T-cell (primary cell): ENCODE results near the gene LRRTM3. TPM values are rescaled to one million over a fixed set of nuclear protein-coding genes. Genes with fewer than 3 reads are reported as not detected.

Experiments
- ATAC-seq, 4 experiments: fragments of 200-7000 bp in 3 of 4; fragments of 150-1000 bp in 1 of 4; cut with Tn5 transposase; replicated peaks in 1 of 4; 1 replicate in 3 of 4; 2 replicates in 1 of 4; pipeline ENCODE4 v1.10.0; 2021; ENCODE audit warnings: moderate library complexity in 3 of 4, mild to moderate bottlenecking in 2 of 4, moderate number of reproducible peaks in 1 of 4
- CTCF ChIA-PET, 2 donors: fragments of 300-600 bp; sonication (Branson Sonifier 250); formaldehyde crosslinking; loops; one replicate each; lab custom pipeline; 2022; ENCODE audit warnings: antibody characterized with exemption in 2 of 2; lab: Charles Lee
- POLR2A ChIA-PET, 2 donors: fragments of 300-600 bp; sonication (Branson Sonifier 250); formaldehyde crosslinking; loops; one replicate each; lab custom pipeline; 2022; ENCODE audit warnings: antibody characterized with exemption in 2 of 2; lab: Charles Lee
- DNase-seq, 35 experiments: peaks; one replicate each; pipeline versions ENCODE4 v3.0.0 to v3.0.0-alpha.2; 2013 to 2023
- H3K27ac ChIP-seq: one replicate; pipeline ENCODE4 v1.5.1; 2013; ENCODE audit warnings: low read length
- H3K27me3 ChIP-seq, 2 experiments: replicated peaks in 1 of 2; 1 replicate in 1 of 2; 2 replicates in 1 of 2; pipeline versions ENCODE4 v1.6.1 to v1.7.0; 2013; ENCODE audit warnings: low read length in 1 of 2, mixed read lengths in 1 of 2; ENCODE audit not compliant: control insufficient read depth in 2 of 2, insufficient read depth in 2 of 2; ENCODE audit errors: extremely low read depth in 1 of 2
- H3K36me3 ChIP-seq, 2 donors: 1 replicate in 1 of 2; 2 replicates in 1 of 2; pipeline versions ENCODE4 v1.6.1 to v1.7.0; 2013; ENCODE audit warnings: low read length in 1 of 2; ENCODE audit not compliant: control insufficient read depth in 2 of 2, insufficient read depth in 1 of 2; ENCODE audit errors: extremely low read depth in 1 of 2
- H3K4me1 ChIP-seq, 2 experiments: 1 replicate in 1 of 2; 2 replicates in 1 of 2; pipeline versions ENCODE4 v1.6.1 to v1.7.0; 2013; ENCODE audit warnings: low read length in 2 of 2, mixed read lengths in 1 of 2; ENCODE audit not compliant: insufficient read depth in 2 of 2, control insufficient read depth in 1 of 2; ENCODE audit errors: extremely low read depth in 1 of 2
- H3K4me3 ChIP-seq, 2 donors: 1 replicate in 1 of 2; 2 replicates in 1 of 2; pipeline versions ENCODE4 v1.5.1 to v1.7.0; 2013; ENCODE audit warnings: mild to moderate bottlenecking in 2 of 2, low read length in 1 of 2, moderate library complexity in 1 of 2; ENCODE audit not compliant: control insufficient read depth in 1 of 2; ENCODE audit errors: extremely low read depth in 1 of 2
- H3K9me3 ChIP-seq: 2 replicates; pipeline ENCODE4 v1.7.0; 2013
- H3K27ac Mint-ChIP-seq, 2 donors: one replicate each; pipeline ENCODE4 v1.8.0; 2020 to 2021; ENCODE audit warnings: mild to moderate bottlenecking in 2 of 2, mixed read lengths in 2 of 2
- H3K27me3 Mint-ChIP-seq, 2 donors: one replicate each; pipeline ENCODE4 v1.8.0; 2021 to 2022; ENCODE audit warnings: mixed read lengths in 2 of 2
- H3K36me3 Mint-ChIP-seq: one replicate; pipeline ENCODE4 v1.8.0; 2021; ENCODE audit warnings: mixed read lengths
- H3K4me1 Mint-ChIP-seq, 3 donors: one replicate each; pipeline ENCODE4 v1.8.0; 2020 to 2022; ENCODE audit warnings: mixed read lengths in 3 of 3, mild to moderate bottlenecking in 1 of 3
- H3K4me3 Mint-ChIP-seq, 3 donors: one replicate each; pipeline ENCODE4 v1.8.0; 2020 to 2022; ENCODE audit warnings: mild to moderate bottlenecking in 3 of 3, mixed read lengths in 3 of 3, moderate library complexity in 3 of 3
- H3K9me3 Mint-ChIP-seq, 3 donors: one replicate each; pipeline ENCODE4 v1.8.0; 2020 to 2022; ENCODE audit warnings: mixed read lengths in 3 of 3
- WGBS: methylation state at CpG from one replicate; pipeline ENCODE4 v1.1.5; 2013; ENCODE audit warnings: missing lambda C conversion rate; ENCODE audit not compliant: insufficient coverage; 5-methylcytosine and 5-hydroxymethylcytosine counted together
- total RNA-seq, 35 experiments: library from RNA in 6 of 35; stranded (reverse) in 6 of 35; fragments of 120-200 nt in 1 of 35; gene quantifications; one replicate each; pipeline versions ENCODE4 v1.2.1 to v1.2.4 and lab custom pipeline; 2013 to 2026

LRRTM3 gene
- total RNA-seq, 5 donors from 2014 or later (not counting 1 experiment from before 2014, with no cell fraction given): not detected

- no peaks in the 10 kb centered on the region for H3K36me3 ChIP-seq
- H3K9me3 Mint-ChIP-seq: peaks cover 3 to 6% (median 5%) of the 10 kb centered on the region in 3 donors
- no peak overlapping the region for H3K4me3 ChIP-seq
- no peak overlapping the region for H3K4me3 Mint-ChIP-seq
- no peaks in the 10 kb centered on the region for H3K27me3 ChIP-seq
- CTCF ChIA-PET: no interaction called here
- H3K4me1 Mint-ChIP-seq: no peaks in the 10 kb centered on the region
- peaks cover 0 to 4% of the 10 kb centered on the region in 2 donors for H3K27me3 Mint-ChIP-seq
- no peak for DNase-seq
- no peak overlapping the region for H3K27ac Mint-ChIP-seq
- no peaks in the 10 kb centered on the region for H3K9me3 ChIP-seq
- H3K36me3 Mint-ChIP-seq: no peaks in the 10 kb centered on the region
- no CpG with 5 or more reads among the region's 3 CpGs for WGBS
- POLR2A ChIA-PET: no interaction called here
- no peak for ATAC-seq
- H3K27ac ChIP-seq: no peak overlapping the region
- H3K4me1 ChIP-seq: no peaks in the 10 kb centered on the region
These were observed 124.2 kb downstream of the LRRTM3 start for GRCh38 chr10:67049988-67050387.

DNA sequence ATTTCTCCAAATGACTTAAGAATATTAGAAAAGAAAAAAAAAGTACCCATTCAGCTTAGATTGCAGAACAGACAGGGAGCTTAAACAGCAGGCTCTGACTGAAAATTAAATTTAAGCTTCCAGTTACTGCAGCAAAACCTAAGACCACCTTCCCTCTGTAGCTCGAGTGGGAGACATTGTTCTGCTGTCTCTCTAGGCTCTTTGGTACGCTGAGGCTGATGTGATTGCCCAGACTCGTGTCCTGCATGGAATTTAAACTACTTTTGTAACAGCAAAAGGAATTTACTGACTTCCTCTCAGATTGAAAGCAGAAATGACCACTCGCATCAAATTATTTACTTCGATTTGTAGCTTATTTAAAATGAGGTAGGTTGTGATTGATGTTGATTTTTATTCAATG, 124.6 kb downstream of the LRRTM3 start:
- Mint-ChIP-seq H3K9me3 (peaks cover 3 to 6% (median 5%) of the 10 kb centered on the region in 3 donors), H3K27me3 (peaks cover 0 to 4% of the 10 kb centered on the region in 2 donors), H3K27ac (no peak overlapping the region), H3K4me3 (no peak overlapping the region), H3K36me3 (no peaks in the 10 kb centered on the region), H3K4me1 (no peaks in the 10 kb centered on the region)
- no peak for ATAC-seq
- Histone ChIP-seq H3K36me3 (no peaks in the 10 kb centered on the region), H3K4me3 (no peak overlapping the region), H3K9me3 (no peaks in the 10 kb centered on the region), H3K27me3 (no peaks in the 10 kb centered on the region), H3K27ac (no peak overlapping the region), H3K4me1 (no peaks in the 10 kb centered on the region)
- no peak for DNase-seq
- CTCF ChIA-PET: no interaction called here
- POLR2A ChIA-PET: no interaction called here
- WGBS: 65% methylated on average over 2 of the region's 5 CpGs

DNA sequence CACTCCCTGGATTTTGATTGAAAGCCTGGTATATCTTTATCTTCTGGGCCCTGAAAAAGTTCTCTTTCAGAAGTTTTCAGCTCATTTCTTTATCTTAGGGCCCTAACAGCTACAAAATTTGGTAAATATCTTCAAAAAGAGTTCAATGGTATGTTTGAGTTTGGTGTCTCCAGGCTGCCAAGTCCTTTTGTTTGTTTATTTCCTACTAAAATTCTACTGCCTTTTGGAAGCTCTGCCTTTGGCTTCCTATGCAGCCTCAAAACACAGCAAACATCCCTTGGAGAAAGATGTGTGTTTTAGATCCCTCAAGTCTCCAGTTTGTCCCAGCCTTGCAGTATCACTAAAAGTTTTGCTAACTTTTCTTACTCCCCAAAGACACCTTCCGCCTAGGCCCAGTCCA, 146.8 kb downstream of the LRRTM3 start:
- WGBS: no CpG with 5 or more reads among the region's 1 CpG
- no peaks in the 10 kb centered on the region for H3K9me3 ChIP-seq
- H3K4me1 Mint-ChIP-seq: no peaks in the 10 kb centered on the region
- H3K27ac Mint-ChIP-seq: no peak overlapping the region
- H3K36me3 Mint-ChIP-seq: no peaks in the 10 kb centered on the region
- no peak overlapping the region for H3K4me3 Mint-ChIP-seq
- H3K4me3 ChIP-seq: no peak overlapping the region
- no peaks in the 10 kb centered on the region for H3K27me3 Mint-ChIP-seq
- ATAC-seq (no peak), DNase-seq (no peak)
- H3K27me3 ChIP-seq: no peaks in the 10 kb centered on the region
- no peak overlapping the region for H3K27ac ChIP-seq
- ChIA-PET POLR2A (no interaction called here), CTCF (no interaction called here)
- no peaks in the 10 kb centered on the region for H3K4me1 ChIP-seq
- no peaks in the 10 kb centered on the region for H3K36me3 ChIP-seq
- peaks cover 0 to 8% (median 7%) of the 10 kb centered on the region in 3 donors for H3K9me3 Mint-ChIP-seq

DNA sequence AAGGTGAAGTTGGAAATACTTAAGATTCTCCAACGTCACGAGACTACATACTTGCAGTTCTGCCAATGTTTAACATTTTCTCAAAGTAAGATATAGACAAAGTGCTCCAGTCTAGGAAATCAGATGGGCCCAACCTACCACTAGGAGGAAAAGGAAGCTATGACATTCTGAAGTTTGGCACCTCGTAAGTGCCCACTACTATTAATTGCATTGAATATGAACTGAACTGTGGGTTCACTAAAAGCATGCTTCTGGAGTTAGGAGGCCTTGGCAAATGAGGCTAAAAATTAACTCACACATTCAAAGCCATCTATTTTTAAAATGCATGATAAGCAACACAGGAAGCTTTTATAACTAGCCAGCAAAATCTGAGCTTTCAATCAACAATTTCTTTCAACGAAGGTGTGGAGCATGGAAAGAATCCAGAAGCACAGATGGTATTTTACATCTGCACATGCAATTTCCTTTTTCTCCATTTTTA, 149.7 kb downstream of the LRRTM3 start:
- H3K27me3 Mint-ChIP-seq: no peaks in the 10 kb centered on the region
- no peaks in the 10 kb centered on the region for H3K4me1 ChIP-seq
- CTCF ChIA-PET: no interaction called here

DNA sequence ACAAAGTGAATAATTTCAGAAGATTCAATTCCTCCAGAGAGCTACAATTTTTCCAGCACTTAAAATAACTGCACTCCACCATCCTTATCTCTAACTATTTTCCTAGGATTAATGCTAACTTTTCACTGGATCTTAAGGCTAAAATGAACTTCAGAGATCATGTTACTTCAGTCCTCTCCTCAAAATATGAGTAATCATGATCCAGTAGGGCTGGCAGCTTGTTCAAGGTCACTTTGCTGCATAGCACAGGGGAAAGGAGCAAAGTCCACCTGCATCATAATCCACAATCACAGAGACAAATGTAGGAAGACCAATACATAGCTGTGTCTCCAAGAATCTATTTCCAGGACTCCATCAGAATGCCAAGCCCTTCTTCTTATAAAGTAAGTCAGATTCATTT, 150.3 kb downstream of the LRRTM3 start:
- H3K4me1 ChIP-seq: no peaks in the 10 kb centered on the region
- Mint-ChIP-seq H3K4me1 (no peaks in the 10 kb centered on the region), H3K27ac (no peak overlapping the region), H3K9me3 (peaks cover 4 to 12% (median 6%) of the 10 kb centered on the region in 3 donors), H3K27me3 (no peaks in the 10 kb centered on the region), H3K4me3 (no peak overlapping the region), H3K36me3 (no peaks in the 10 kb centered on the region)
- ATAC-seq (no peak), DNase-seq (no peak)
- H3K9me3 ChIP-seq: no peaks in the 10 kb centered on the region
- no peaks in the 10 kb centered on the region for H3K27me3 ChIP-seq
- no peak overlapping the region for H3K27ac ChIP-seq
- CTCF ChIA-PET: no interaction called here
- POLR2A ChIA-PET: no interaction called here
- no peak overlapping the region for H3K4me3 ChIP-seq
- no peaks in the 10 kb centered on the region for H3K36me3 ChIP-seq

More for the DNA sequence above, 149.7 kb downstream of the LRRTM3 start:
- Histone ChIP-seq H3K36me3 (no peaks in the 10 kb centered on the region), H3K4me3 (no peak overlapping the region), H3K27me3 (no peaks in the 10 kb centered on the region), H3K27ac (no peak overlapping the region), H3K9me3 (no peaks in the 10 kb centered on the region)
- no peak overlapping the region for H3K4me3 Mint-ChIP-seq
- DNase-seq (no peak), ATAC-seq (no peak)
- no peaks in the 10 kb centered on the region for H3K36me3 Mint-ChIP-seq
- WGBS: 20% methylated on average over 1 of the region's 4 CpGs
- peaks cover 6 to 12% (median 7%) of the 10 kb centered on the region in 3 donors for H3K9me3 Mint-ChIP-seq
- H3K4me1 Mint-ChIP-seq: no peaks in the 10 kb centered on the region
- no peak overlapping the region for H3K27ac Mint-ChIP-seq
- POLR2A ChIA-PET: no interaction called here

DNA sequence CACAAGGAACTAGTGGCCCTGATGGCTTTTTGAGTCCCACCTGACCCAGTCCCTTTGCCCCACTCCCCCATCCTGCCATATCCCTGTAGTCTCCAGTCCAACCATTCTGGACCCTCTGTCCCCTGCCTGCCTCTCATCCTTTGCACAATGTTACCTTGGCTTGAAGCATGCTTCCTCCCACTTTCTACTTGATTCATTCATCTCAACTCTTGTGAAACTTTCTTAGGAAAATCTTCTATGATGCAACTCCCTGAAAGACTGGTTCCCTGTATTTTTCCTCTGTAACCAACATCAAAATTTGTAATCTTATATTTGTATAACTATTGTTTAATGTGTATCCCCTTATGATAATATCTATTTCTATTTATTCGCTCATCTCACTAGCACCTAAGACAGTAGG, 151.5 kb downstream of the LRRTM3 start:
- POLR2A ChIA-PET: no interaction called here
- H3K27me3 Mint-ChIP-seq: no peaks in the 10 kb centered on the region
- DNase-seq: no peak
- H3K4me3 Mint-ChIP-seq: no peak overlapping the region
- no CpG with 5 or more reads among the region's 1 CpG for WGBS
- H3K4me1 ChIP-seq: no peaks in the 10 kb centered on the region
- CTCF ChIA-PET: no interaction called here
- no peaks in the 10 kb centered on the region for H3K4me1 Mint-ChIP-seq
- H3K27ac ChIP-seq: no peak overlapping the region
- no peak overlapping the region for H3K4me3 ChIP-seq
- no peak for ATAC-seq
- H3K27ac Mint-ChIP-seq: no peak overlapping the region
- no peaks in the 10 kb centered on the region for H3K36me3 Mint-ChIP-seq
- H3K9me3 Mint-ChIP-seq: peaks cover 4 to 12% (median 6%) of the 10 kb centered on the region in 3 donors
- no peaks in the 10 kb centered on the region for H3K27me3 ChIP-seq
- H3K9me3 ChIP-seq: no peaks in the 10 kb centered on the region
- no peaks in the 10 kb centered on the region for H3K36me3 ChIP-seq

DNA sequence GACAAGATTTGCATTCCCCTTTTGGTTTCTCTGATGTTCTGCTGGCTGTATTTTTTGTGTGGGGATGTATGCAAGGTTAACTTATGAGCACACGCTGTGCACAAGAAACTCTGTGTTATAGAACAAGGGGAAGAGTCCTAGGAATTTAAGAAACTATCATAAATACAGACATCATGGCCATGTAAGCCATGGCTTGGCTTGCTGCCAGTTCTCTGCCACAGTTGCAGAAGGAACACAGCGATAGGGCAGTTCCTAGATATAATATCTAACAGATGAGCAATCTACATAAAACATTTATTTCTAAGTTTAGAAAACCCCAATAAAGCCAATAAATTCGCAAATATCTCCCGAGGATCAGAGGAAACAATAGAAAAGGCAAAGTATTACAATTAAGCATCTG, 153.3 kb downstream of the LRRTM3 start:
- Histone ChIP-seq H3K4me1 (no peaks in the 10 kb centered on the region), H3K9me3 (no peaks in the 10 kb centered on the region), H3K4me3 (no peak overlapping the region), H3K27ac (no peak overlapping the region), H3K36me3 (no peaks in the 10 kb centered on the region), H3K27me3 (no peaks in the 10 kb centered on the region)
- H3K9me3 Mint-ChIP-seq: peaks cover 0 to 12% (median 6%) of the 10 kb centered on the region in 3 donors
- H3K4me1 Mint-ChIP-seq: no peaks in the 10 kb centered on the region
- H3K27me3 Mint-ChIP-seq: no peaks in the 10 kb centered on the region
- POLR2A ChIA-PET: no interaction called here
- ATAC-seq (no peak), DNase-seq (no peak)
- no CpG with 5 or more reads among the region's 4 CpGs for WGBS
- no peak overlapping the region for H3K4me3 Mint-ChIP-seq
- H3K36me3 Mint-ChIP-seq: no peaks in the 10 kb centered on the region
- CTCF ChIA-PET: no interaction called here
- no peak overlapping the region for H3K27ac Mint-ChIP-seq
